Measurements from ENCODE around the gene XYLB.
"Not testable (repeated sequence)": the region's sequence is repeated elsewhere in the genome, so short reads cannot be mapped to it uniquely, and the experiment has no call there.

Gene XYLB

GRCh38 chr3:38396239-38396638 lies 49.7 kb downstream of the XYLB start:
- no peak for DNase-seq (ENCODE audit: low spot score)

GRCh38 chr3:38396861-38397260 lies 50.3 kb downstream of the XYLB start:
- DNase-seq (ENCODE audit: low spot score): no peak

- DNase-seq (ENCODE audit: low spot score): no peak
Observed at GRCh38 chr3:38397320-38397719, 50.7 kb downstream of the XYLB start.

GRCh38 chr3:38401246-38401962 lies 54.8 kb downstream of the XYLB start:
- DNase-seq (ENCODE audit: low spot score): no peak

- DNase-seq (ENCODE audit: low spot score): no peak
Observed at GRCh38 chr3:38404286-38404685, 57.7 kb downstream of the XYLB start.

DNA sequence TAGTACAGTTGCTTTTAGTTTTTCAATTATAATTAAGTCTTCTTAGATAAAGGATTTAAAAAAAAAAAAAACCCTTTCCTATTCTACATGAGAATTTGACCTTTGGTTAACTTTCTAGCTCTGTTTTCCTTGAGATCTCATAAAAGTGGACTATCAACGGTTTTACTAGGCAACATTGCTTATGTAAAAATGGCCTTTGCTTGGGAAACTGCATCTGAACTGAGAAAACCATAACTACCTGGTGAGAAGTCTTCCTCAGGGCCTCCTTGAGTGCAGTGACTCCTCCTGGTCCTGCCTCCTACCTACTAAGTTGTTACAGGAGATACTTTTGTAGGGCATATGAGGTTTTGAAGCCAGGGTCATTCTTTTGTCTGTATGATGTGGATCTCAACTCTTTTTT lies 65.0 kb downstream of the XYLB start:
- no peak for DNase-seq (ENCODE audit: low spot score)

DNA sequence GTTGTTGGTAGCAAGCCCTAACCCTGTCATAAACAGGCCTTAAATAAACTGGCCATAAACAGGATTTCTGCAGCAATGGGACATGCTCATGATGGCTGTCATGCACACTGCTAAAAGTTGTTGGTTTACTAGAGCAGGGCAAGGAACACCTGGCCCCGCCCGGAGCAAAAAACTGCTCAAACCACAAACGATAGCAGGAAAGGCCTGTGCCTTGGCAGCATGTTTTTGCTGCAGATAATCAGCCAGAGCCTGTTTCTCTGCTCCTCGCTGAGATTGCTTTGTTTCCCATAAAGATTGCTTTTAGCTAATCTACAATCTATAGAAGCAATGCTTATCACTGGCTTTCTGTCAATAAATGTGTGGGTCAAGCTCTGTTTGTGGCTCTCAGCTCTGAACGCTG lies 74.2 kb downstream of the XYLB start:
- DNase-seq (ENCODE audit: low spot score): not testable (repeated sequence)

DNA sequence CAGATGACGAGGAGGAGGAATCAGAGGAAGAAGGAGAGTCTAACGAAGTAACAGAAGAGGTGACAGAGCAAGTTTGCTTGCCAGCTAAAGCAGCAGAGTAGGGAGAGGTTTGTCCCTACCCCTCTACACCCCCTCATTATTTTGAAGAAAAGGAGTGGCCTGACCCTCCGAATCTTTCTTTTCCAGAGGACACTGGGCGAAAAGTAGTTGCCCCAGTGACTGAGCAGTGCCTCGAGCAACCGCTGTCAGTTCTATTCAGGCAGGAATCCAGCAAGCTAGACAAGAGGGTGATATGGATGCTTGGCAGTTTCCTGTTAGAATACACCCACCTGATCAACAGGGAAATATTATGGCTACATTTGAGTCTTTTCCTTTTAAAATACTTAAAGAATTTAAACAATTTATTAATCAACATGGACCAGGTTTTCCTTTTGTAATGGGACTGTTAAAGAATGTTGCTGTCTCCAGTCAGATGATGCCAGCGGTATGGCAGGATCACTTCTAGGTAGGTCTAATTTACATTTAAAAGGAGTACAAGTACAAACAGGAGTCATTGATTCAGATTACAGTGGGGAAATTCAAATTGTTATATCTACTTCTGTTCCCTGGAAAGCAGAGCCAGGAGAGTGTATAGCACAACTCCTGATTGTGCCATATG lies 75.2 kb downstream of the XYLB start:
- no peak for DNase-seq (ENCODE audit: low spot score)

DNA sequence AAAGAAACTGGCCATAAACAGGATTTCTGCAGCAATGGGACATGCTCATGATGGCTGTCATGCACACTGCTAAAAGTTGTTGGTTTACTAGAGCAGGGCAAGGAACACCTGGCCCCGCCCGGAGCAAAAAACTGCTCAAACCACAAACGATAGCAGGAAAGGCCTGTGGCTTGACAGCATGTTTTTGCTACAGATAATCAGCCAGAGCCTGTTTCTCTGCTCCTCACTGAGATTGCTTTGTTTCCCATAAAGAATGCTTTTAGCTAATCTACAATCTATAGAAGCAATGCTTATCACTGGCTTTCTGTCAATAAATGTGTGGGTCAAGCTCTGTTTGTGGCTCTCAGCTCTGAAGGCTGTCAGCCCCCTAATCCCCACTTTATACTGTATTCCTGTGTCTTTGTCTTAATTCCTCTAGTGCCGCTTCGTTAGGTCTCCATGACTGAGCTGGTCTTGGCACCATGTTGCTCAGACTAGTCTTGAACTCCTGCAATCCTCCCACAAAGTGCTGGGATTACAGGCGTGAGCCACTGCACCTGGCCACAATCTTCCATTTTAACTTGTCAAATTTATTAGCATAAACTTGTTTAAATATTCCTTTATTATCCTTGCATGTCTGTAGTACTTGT lies 80.3 kb downstream of the XYLB start:
- not testable (repeated sequence) for DNase-seq (ENCODE audit: low spot score)

GRCh38 chr3:38432871-38433658 lies 86.5 kb downstream of the XYLB start:
- DNase-seq (ENCODE audit: low spot score): not testable (repeated sequence)

DNA sequence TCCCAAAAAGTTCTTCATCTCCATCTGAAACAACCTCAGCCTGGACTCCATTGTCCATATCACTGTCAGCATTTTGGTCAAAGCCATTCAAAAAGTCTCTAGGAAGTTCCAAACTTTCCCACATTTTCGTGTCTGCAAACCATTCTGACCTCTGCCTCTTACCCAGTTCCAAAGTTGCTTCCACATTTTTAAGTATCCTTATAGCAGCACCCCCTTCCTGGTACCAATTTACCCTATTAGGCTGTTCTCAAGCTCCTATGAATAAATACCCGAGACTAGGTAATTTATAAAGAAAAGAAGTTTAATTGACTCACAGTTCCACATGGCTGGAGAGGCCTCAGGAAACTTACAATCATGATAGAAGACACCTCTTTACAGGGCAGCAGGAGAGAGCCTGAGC lies 87.1 kb downstream of the XYLB start:
- not testable (repeated sequence) for DNase-seq (ENCODE audit: low spot score)

DNA sequence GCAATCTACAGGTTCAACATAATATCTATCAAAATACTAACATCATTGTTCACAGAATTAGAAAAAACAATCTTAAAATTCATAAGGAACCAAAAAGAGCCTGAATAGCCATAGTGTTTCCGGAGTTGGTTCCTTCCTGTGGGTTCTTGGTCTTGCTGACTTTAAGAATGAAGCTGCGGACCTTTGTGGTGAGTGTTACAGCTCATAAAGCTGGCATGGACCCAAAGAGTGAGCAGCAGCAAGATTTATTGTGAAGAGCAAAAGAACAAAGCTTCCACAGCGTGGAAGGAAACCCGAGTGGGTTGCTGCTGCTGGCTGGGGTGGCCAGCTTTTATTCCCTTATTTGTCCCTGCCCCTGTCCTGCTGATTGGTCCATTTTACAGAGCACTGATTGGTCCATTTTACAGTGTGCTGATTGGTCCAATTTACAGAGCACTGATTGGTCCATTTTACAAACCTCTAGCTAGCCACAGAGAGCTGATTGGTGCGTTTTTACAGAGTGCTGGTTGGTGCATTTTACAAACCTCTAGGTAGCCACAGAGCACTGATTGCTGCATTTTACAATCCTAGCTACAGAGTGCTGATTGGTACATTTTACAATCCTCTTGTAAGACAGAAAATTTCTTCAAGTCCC lies 92.0 kb downstream of the XYLB start:
- not testable (repeated sequence) for DNase-seq (ENCODE audit: low spot score)

DNA sequence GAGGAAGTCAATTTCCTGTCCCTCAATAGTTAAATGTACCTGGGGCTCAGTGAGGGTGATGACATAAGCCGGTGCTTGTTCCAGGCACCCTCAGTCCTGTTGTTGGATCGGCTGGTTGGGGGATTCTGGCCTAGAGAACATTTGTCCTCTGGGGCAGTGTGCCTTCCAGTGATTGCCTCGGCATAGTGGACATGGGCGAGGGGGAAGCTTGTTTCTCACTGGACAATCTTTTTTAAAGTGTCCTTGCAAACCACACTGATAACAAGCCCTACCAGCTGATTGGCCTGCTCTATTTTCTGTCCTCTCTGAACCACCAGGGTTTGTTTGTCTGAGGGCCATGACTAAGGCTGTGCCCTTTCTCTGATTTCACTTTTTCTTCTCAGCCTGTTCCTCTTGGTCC lies 96.6 kb downstream of the XYLB start:
- DNase-seq (ENCODE audit: low spot score): not testable (repeated sequence)

DNA sequence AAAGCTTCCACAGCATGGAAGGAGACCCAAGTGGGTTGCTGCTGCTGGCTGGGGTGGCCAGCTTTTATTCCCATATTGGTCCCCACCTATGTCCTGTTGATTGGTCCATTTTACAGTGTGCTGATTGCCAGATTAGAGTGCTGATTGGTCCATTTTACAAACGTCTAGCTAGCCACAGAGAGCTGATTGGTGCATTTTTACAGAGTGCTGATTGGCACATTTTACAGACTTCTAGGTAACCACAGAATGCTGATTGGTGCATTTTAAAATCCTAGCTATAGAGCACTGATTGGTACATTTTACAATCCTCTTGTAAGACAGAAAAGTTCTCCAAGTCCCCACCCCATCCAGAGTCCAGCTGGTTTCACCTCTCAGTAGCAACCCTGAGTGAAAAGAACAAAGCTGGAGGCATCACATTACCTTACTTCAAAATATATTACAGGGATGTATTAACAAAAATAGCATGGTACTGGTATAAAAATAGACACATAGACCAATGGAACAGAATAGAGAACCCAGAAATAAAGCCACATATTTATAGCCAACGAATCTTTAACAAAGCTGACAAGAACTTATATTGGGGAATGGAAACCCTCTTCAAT lies 99.6 kb downstream of the XYLB start:
- DNase-seq (ENCODE audit: low spot score): no peak

DNA sequence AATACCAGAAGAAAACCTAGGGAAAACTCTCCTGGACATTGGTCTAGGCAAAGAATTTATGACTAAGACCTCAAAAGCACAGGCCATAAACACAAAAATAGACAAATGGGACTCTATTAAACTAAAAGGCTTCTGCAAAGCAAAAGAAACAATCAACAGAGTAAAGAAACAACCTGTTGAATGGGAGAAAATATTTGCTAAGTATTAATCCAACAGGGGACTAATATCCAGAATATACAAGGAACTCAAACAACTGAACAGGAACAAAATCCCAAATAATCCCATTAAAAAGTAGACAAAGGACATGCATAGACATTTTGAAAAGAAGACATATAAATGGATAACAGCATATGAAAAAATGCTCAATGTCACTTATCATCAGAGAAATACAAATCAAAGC lies 100.2 kb downstream of the XYLB start:
- DNase-seq (ENCODE audit: low spot score): no peak

- DNase-seq (ENCODE audit: low spot score): no peak
Observed at GRCh38 chr3:38450853-38451252, 104.3 kb downstream of the XYLB start.

- DNase-seq (ENCODE audit: low spot score): peak; percentile 91
Observed at GRCh38 chr3:38453075-38453912, 106.7 kb downstream of the XYLB start, which contains the start of gene ACVR2B. Gene ACVR2B, plus strand, starts transcription at chr3:38453890. Its CDS starts 433 bp downstream, at chr3:38454323.

- DNase-seq (ENCODE audit: low spot score): no peak
Observed at GRCh38 chr3:38453913-38454177, 107.3 kb downstream of the XYLB start.

DNA sequence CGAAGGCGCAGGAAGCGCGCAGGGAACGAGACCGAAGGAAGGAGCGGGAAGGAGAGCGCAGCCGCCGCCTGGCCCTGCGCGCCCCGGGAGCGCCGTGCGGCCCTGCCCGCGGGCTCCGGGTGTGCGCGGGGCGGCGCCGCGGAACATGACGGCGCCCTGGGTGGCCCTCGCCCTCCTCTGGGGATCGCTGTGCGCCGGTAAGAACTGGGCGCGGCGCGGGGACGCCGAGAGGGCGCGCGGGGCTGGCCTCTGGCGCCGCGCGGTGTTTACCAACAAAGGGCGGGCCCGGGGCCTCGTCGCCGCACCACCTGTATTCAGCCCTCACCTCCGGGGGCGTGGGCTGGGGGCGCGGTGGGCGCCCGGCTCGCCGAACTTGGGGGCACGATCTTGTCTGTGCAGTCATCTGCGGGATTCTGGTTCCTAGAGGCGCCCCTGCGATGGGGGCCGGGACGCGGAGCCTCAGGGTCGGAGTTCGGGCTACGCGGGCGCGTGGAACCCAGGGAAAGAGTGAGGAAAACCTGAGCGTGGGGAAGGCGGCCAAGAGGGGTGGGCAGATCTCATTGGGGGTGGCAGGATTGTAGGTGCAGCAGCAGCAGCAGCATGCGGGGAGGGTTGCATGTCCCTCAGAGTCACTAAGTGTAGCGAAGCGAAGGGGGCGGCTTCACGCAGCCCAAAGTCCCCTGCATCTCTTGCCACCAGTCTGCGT lies 107.7 kb downstream of the XYLB start:
- DNase-seq (ENCODE audit: low spot score): no peak
